ENCODE data around the gene RDH13.

GRCh38 chr19:55079400-55080038, 16.6 kb upstream of the RDH13 start:
- TF ChIP-seq EZH2 (IDR thresholded peaks at IDR 0.05) (no peak), MAX (IDR thresholded peaks at IDR 0.05) (no peak), SRF (IDR thresholded peaks at IDR 0.05; ENCODE audit: low read depth) (no peak), POLR2A (IDR thresholded peaks at IDR 0.05; ENCODE audit: borderline replicate concordance, extremely low read depth, insufficient read depth, insufficient read length) (no peak)

Data from HCT116 (cell line).